ENCODE measurements around the gene SCD5.

The SCD5 gene

GRCh38 chr4:82583897-82584587 lies 214.6 kb downstream of the SCD5 start:
- Histone ChIP-seq H3K4me3 (ENCODE audit: low read depth, low read length, poor library complexity, severe bottlenecking) (no peak overlapping the region), H3K36me3 (ENCODE audit: insufficient read depth, low read length) (no peaks in the 10 kb centered on the region), H3K4me1 (ENCODE audit: insufficient read depth, low read length, severe bottlenecking) (no peaks in the 10 kb centered on the region), H4K20me1 (ENCODE audit: insufficient read depth, low read length) (no peaks in the 10 kb centered on the region), H3K27me3 (ENCODE audit: insufficient read depth, low read length) (no peaks in the 10 kb centered on the region), H3K9ac (ENCODE audit: low read length) (no peak overlapping the region), H3F3A (ENCODE audit: insufficient read depth, low read length) (no peaks in the 10 kb centered on the region), H3K9me2 (ENCODE audit: low read depth, low read length) (no peaks in the 10 kb centered on the region), H3K4me2 (ENCODE audit: low read length) (no peak overlapping the region), H2AFZ (ENCODE audit: low read length) (no peak overlapping the region), H3K79me2 (ENCODE audit: insufficient read depth, low read length) (no peaks in the 10 kb centered on the region), H3K9me3 (ENCODE audit: low read length) (no peaks in the 10 kb centered on the region), H3K27ac (ENCODE audit: low read depth, low read length, poor library complexity, severe bottlenecking) (no peak overlapping the region)
- no peak for TF ChIP-seq EZH2 (IDR thresholded peaks at IDR 0.05; ENCODE audit: borderline replicate concordance, low read length)
- no peak for TF ChIP-seq CTCF (IDR thresholded peaks at IDR 0.05; ENCODE audit: low read length)

- Histone ChIP-seq H2AFZ (ENCODE audit: low read length) (no peak overlapping the region), H3K9me2 (ENCODE audit: low read depth, low read length) (no peaks in the 10 kb centered on the region), H4K20me1 (ENCODE audit: insufficient read depth, low read length) (no peaks in the 10 kb centered on the region), H3K9ac (ENCODE audit: low read length) (no peak overlapping the region), H3K27me3 (ENCODE audit: insufficient read depth, low read length) (no peaks in the 10 kb centered on the region), H3K36me3 (ENCODE audit: insufficient read depth, low read length) (no peaks in the 10 kb centered on the region), H3K79me2 (ENCODE audit: insufficient read depth, low read length) (no peaks in the 10 kb centered on the region), H3K27ac (ENCODE audit: low read depth, low read length, poor library complexity, severe bottlenecking) (no peak overlapping the region), H3K4me1 (ENCODE audit: insufficient read depth, low read length, severe bottlenecking) (no peaks in the 10 kb centered on the region), H3K9me3 (ENCODE audit: low read length) (no peaks in the 10 kb centered on the region), H3K4me2 (ENCODE audit: low read length) (no peak overlapping the region), H3F3A (ENCODE audit: insufficient read depth, low read length) (no peaks in the 10 kb centered on the region), H3K4me3 (ENCODE audit: low read depth, low read length, poor library complexity, severe bottlenecking) (no peak overlapping the region)
- TF ChIP-seq CTCF (IDR thresholded peaks at IDR 0.05; ENCODE audit: low read length) (no peak), EZH2 (IDR thresholded peaks at IDR 0.05; ENCODE audit: borderline replicate concordance, low read length) (no peak)
These were observed 218.7 kb downstream of the SCD5 start for GRCh38 chr4:82579932-82580331.
